Glomerular visceral epithelial cell (primary cell): ENCODE results near the gene MTX1.
A peak's percentile ranks its signal among the peaks of the same experiment; 100 is the strongest.
"Not testable (repeated sequence)": the region's sequence is repeated elsewhere in the genome, so short reads cannot be mapped to it uniquely, and the experiment has no call there.

Experiments used
- DNase-seq: peaks from one replicate; pipeline ENCODE4 v3.0.0-alpha.2; 2016; ENCODE audit errors: extremely low spot score

The MTX1 gene

GRCh38 chr1:155235375-155235774, 26.9 kb downstream of the MTX1 start:
- not testable (repeated sequence) for DNase-seq

GRCh38 chr1:155236451-155236850, 28.0 kb downstream of the MTX1 start:
- no peak for DNase-seq

DNA sequence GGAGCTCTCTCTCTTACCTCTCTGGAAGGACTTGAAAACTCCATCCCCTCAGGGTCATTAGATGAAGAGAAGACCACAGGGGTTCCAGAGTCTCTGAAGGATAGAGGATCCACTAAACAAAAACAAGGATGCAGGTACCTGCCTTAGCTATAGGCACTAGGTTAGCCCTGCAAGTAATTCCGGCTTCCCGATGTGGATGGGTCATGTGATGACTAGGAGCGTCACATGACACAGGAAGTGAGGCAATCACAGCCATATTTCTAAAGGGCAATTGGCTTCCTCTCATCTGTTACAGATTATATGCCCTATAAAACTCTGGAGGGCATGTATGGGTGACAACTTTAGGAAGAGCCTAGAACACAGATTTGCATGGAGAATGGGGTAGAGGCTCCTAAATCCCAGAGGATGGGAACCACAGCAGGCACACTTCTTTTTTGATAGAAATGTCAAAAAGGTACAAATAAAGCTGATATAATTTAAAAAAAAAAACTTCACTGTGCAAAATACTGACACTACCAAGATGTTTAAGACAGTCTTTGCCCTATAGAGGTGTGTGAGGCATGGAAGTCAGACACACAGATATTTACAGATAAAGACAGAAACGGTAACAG, 32.7 kb downstream of the MTX1 start:
- peak; percentile 75 for DNase-seq

GRCh38 chr1:155241841-155242264, 33.4 kb downstream of the MTX1 start:
- DNase-seq, result no peak

- DNase-seq, result no peak
Measured at GRCh38 chr1:155242805-155243358, 34.4 kb downstream of the MTX1 start.

DNA sequence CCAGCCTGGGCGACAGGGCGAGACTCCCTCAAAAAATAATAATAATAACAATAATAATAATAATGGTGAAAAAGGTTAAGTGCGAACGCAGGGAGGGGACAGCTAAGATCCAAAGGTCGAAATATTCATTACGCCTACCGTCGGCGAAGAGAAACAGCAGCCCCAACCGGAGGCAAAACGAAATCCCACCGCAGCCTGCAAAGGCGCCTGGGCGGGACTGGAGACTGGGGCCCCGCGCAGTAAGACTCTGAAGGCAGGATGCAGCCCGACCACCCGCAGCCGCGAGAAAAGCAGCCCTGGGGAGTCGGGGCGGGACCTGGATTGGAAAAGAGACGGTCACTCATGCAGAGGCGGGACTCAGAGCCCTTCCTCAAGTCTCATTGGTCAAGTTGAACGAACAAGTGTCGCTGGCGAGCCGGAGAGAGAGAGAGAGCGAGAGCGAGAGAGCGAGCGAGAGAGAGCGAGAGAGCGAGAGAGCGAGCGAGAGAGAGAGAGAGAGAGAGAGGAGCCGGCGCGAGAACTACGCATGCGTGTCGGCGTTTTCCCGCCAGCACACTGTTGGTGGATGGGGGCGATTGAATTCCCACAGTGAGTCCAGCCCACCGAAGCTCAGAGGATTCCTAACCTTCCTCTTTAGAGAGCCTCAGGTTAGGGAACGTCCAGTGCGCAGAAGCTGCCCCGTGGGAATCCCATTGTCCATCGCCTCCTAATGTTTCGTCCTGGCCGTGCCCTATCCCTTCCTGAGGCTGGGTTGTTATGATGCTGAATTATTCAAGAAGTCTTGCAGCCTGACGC, 36.1 kb downstream of the MTX1 start:
- DNase-seq, result peak; percentile 100

DNA sequence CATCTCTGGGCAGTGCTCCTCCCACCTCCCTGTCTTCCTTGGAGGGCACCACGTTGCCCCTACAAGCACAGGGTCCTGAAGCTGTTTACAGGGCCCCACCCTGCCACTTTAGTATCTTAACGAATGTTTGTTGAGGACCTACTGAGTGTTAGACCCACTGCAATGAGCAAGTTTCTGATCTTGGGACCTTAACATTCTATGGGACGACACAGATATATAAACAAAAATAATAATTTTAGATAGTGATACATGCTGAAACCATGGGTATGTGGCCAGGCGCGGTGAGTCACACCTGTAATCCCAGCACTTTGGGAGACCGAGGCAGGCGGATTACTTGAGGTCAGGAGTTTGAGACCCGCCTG, 36.6 kb downstream of the MTX1 start:
- DNase-seq, result no peak

GRCh38 chr1:155246796-155247195, 38.3 kb downstream of the MTX1 start:
- not testable (repeated sequence) for DNase-seq

- no peak for DNase-seq
Measured at GRCh38 chr1:155247667-155248553, 39.4 kb downstream of the MTX1 start.

DNA sequence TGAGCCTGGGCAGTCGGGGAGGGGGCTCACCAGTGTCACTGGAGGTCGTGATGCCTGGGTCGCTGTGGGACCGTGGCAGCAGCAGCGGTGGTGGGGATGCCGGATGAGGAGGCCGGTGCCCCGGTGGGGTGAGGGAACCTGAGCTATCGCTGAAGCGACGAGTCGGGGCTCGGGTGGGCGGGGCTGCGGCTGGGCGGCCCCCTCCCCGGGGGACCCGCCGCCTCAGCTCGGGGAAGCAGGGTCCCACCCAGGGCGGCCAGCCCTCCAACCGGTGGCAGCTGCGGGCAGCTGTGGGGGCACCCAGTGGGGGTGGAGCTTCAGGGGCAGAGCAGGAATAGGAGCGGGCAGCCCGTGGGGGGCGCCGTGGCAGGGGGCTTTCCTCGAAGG, 41.7 kb downstream of the MTX1 start:
- DNase-seq, result no peak

DNA sequence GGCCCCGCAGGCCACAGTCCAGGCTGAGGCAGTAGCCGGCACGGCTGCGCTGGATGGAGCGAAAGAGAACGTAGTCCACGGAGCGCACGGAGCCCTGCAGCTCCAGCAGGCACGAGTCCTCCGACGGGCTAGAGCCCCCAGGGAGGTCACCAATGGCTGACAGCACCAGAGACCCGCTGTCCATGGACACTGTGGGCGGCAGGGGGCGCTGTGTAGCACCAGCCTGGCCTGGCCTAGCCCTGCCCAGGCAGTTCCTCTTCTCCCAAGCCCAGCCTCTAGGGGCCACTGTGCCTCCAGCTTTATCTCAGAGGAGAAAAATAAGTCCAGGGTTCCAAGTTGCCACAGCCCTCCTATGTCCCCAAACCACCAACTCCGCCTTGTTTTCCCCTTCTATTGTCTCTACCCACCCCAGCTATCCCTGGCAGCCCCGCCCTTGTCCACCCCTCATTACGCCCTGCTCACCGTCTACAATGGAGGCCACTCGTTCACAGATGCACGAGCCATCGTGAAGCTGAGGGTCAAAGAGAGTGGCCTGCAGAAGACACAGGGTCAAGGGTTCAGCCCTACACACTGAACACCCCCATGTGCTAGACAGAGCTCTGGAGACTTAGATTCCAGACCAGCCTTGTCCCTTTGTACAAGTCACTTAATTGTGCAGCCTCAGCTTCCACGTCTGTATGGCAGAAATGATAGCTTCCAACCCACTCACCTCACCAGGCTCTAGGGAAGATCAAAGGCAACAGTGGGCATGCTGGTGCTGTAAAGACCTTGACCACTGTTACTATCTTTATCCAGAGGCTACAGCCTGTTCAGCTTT, 42.3 kb downstream of the MTX1 start:
- DNase-seq, result peak; percentile 92

DNA sequence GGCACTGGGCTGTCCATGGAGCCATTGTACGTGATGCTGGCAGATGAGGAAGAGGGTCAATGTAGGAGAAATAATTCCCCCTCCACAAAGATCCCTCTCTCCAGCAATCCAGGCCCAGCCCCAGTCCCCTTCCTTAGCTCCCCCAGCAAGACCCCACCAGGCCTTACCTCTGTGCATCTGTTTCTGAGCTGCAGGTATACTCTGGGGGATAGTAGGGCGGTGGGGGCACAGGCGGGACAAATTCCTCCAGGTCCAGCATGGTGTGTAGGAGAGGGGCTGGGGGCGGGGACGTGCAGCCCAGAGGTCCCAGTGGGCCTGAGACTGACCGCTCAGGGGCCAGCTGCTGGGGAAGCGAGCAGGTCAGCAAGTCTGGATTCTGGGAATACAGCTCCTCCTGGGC, 43.1 kb downstream of the MTX1 start:
- no peak for DNase-seq

DNA sequence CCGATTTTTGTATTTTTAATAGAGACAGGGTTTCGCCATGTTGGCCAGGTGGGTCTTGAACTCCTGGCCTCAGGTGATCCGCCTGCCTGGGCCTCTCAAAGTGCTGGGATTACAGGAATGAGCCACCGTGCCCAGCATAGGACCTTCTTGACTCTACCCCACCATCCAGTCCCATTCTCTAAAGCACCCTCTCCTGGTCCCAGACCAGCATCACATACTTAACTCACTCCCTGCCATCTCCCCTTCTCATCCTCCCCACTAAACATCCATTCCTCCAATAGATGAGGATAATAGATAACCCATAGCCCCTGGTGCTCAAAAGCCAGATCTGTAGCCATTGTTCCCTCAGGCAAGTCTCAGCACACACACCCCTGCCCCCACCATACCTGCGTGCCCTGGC, 44.7 kb downstream of the MTX1 start:
- no peak for DNase-seq

DNA sequence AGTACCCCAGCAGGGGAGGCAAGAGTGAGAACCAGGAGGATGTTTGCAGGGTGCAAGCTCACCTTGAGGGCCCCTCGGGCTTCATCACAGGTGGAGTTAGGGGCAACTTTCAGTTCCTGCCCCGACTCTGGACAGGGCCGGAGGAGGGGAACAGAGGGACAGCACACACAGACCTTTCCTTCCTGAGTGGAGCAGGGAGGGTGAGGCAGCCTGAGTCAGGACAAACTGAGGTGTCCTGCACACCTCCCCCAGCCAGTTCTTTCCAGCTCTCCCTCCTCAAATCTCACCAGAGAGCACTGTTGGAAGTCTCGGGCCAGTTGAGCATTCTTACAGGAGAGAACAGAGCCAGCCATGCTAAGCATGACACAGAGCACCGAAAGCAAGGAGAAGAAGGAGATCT, 45.3 kb downstream of the MTX1 start:
- no peak for DNase-seq

DNA sequence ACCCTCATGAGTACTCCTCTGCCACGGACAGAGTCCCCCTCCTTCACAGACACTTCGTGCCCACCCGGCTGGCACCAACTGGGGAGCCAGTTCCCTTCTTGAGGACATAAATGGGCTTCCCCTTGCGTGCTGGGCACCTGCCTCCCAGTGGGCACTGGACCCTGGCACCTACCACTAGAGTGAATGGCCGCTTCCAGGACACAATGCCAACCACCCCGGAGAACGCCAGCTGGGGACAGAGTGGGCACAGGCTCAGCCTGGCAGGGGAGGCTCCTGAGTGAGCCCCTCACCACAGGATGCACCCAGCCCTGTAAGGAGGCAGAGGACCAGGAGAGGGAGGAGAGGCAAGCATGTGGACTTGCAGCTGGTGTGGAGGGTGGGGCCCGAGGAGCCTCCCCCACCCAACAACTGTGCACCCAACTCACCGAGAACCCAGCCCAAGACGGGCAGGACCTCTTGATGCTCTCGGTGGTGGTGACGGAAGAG, 45.8 kb downstream of the MTX1 start:
- DNase-seq, result no peak

DNA sequence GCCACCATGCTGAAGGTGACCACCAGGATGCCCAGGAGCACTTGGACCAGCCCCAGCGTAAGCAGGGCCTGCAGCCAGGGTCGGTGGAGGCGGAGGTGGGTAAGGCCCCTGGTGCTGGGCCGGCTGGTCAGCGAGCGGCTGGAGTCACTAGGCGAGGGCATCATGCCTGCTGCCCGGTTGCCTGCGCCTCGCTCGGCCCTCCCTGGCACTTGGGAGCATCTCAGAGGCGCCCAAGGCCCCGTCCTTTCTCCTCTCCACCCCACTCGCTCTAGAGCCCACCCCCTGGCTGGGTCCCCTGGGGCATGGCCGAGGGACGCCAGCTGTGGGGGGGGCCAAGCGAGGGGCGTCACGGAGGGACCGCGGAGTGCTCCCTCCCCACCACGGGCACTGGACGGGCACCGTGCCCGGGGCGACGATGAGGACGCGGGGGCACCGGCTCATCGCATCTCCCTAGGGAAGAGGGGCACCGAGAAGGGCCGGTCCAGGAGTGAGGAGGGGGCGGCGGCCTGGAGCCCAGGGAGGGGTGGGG, 46.3 kb downstream of the MTX1 start:
- peak; percentile 22 for DNase-seq

GRCh38 chr1:155255243-155256007, 46.9 kb downstream of the MTX1 start, which contains the start of gene ENTREP3:
ENTREP3 (minus strand) TSS chr1:155255483; CDS start chr1:155254877, 606 bp downstream.
- peak; percentile 75 for DNase-seq

DNA sequence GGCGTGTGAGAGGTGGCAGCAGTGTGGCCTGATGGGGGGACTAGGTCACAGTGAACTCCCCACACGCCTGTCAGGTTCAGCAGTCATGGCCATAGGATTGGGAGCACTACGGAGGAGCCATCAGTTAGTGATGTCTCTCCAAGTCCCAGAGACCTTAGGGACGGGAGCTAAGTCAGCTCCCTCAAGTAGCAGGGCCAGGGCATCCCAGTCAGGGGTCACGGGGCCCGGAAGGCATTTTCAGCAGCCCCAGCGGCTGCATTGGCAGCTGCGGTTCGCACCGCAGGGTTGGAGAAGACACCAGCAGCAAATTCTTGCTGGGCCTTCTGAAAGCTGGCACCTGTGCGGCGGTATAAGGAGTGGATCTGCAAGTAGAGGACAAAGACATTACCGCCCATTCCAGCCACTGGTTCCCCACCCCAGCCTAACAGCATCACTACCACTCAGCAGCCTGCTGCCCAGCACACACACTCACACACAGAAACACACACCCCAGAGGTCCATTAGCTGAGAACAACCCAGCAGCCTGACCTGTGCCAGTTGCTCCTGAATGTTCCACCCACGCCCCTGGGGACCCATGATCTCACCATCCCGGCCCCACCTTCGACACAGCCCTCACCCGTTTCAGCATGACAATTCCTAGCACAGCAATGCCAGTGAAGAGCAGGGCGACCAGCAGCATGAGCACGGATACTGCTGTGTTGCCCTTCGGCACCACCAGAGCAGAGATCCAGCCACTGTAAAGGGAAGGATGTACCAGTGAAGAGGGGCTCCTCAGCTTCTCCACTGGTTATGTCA, 47.8 kb downstream of the MTX1 start:
- DNase-seq, result no peak

DNA sequence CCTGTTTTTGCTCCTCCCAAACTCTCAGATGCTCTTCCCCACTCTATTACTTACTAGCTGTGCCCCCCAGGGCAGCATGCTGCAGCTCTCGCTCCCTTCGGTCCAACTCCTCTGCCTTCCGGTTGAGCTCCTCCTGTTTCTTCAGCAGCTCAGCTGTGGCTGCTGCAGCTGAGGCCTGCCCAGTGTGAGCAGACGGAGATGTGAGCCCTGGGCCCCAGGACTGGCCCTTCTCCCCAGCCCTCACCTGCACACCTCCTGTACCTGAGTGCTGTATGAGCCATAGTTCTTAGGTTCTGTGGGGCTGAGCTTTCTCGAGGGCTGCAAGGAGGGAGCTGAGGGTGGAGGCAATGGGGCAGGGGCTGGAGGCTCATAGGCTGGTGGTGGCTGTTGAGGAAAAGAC, 51.8 kb downstream of the MTX1 start:
- no peak for DNase-seq
